ENCODE measurements around the gene TNFSF15.
"Not testable (repeated sequence)": the region's sequence is repeated elsewhere in the genome, so short reads cannot be mapped to it uniquely, and the experiment has no call there.

TNFSF15 gene

GRCh38 chr9:114754581-114754980 is 51.3 kb downstream of the TNFSF15 start:
- no peak for DNase-seq (ENCODE audit: low spot score)

- DNase-seq (ENCODE audit: low spot score): no peak
These were observed 59.1 kb downstream of the TNFSF15 start for GRCh38 chr9:114746591-114747346.

- no peak for DNase-seq (ENCODE audit: low spot score)
These were observed 59.8 kb downstream of the TNFSF15 start for GRCh38 chr9:114745879-114746550.

GRCh38 chr9:114745108-114745848 is 60.6 kb downstream of the TNFSF15 start:
- DNase-seq (ENCODE audit: low spot score): no peak

GRCh38 chr9:114743446-114743845 is 62.4 kb downstream of the TNFSF15 start:
- no peak for DNase-seq (ENCODE audit: low spot score)

GRCh38 chr9:114742947-114743346 is 62.9 kb downstream of the TNFSF15 start:
- DNase-seq (ENCODE audit: low spot score): no peak

- not testable (repeated sequence) for DNase-seq (ENCODE audit: low spot score)
These were observed 64.3 kb downstream of the TNFSF15 start for GRCh38 chr9:114741521-114741920.

- DNase-seq (ENCODE audit: low spot score): peak; percentile 92
These were observed 67.1 kb downstream of the TNFSF15 start for GRCh38 chr9:114738581-114739316.

GRCh38 chr9:114737847-114738246 is 68.0 kb downstream of the TNFSF15 start:
- DNase-seq (ENCODE audit: low spot score): no peak

- DNase-seq (ENCODE audit: low spot score): no peak
These were observed 68.7 kb downstream of the TNFSF15 start for GRCh38 chr9:114737118-114737517.

- no peak for DNase-seq (ENCODE audit: low spot score)
These were observed 70.1 kb downstream of the TNFSF15 start for GRCh38 chr9:114735704-114736103.

GRCh38 chr9:114735139-114735538 is 70.7 kb downstream of the TNFSF15 start:
- DNase-seq (ENCODE audit: low spot score): not testable (repeated sequence)
